PC-3 (cell line): ENCODE results near the gene FAM177A1. TPM values are rescaled to one million over a fixed set of nuclear protein-coding genes. Genes with fewer than 3 reads are reported as not detected.

Experiments
- ATAC-seq: fragments of 200-7000 bp; cut with Tn5 transposase; 2 replicates; pipeline ENCODE4 v1.9.1; 2020; ENCODE audit warnings: mild to moderate bottlenecking, moderate library complexity
- BruUV-seq: library from RNA; stranded (reverse); fragments of 400-500 nt; replicated peaks from 2 replicates; lab custom pipeline; 2021; lab: Mats Ljungman, UMichigan
- CTCF ChIA-PET: fragments of 300-600 bp; sonication (Branson Sonifier 250); formaldehyde crosslinking; loops from one replicate; lab custom pipeline; 2022; ENCODE audit warnings: antibody characterized with exemption; lab: Charles Lee
- POLR2A ChIA-PET: fragments of 300-600 bp; sonication (Branson Sonifier 250); formaldehyde crosslinking; loops from one replicate; lab custom pipeline; 2022; ENCODE audit warnings: antibody characterized with exemption; ENCODE audit not compliant: unreplicated experiment; lab: Charles Lee
- DNase-seq: peaks from one replicate; pipeline ENCODE4 v3.0.0-alpha.2; 2015
- H2AFZ ChIP-seq: fragments of 300-600 bp; sonication (generic); 2 replicates; pipeline ENCODE4 v1.6.0; 2016; ENCODE audit warnings: antibody characterized with exemption, low read length
- H3F3A ChIP-seq: fragments of 300-600 bp; sonication (generic); one replicate; pipeline ENCODE4 v1.6.0; 2017; ENCODE audit warnings: antibody characterized with exemption, low read length, control low read depth, mild to moderate bottlenecking; ENCODE audit not compliant: unreplicated experiment
- H3K27ac ChIP-seq: fragments of 300-600 bp; sonication (generic); 2 replicates; pipeline ENCODE4 v1.5.1; 2016; ENCODE audit warnings: mild to moderate bottlenecking, low read length
- H3K27me3 ChIP-seq: fragments of 300-600 bp; sonication (generic); 2 replicates; pipeline ENCODE4 v1.6.1; 2016; ENCODE audit warnings: low read length, mixed read lengths
- H3K36me3 ChIP-seq: fragments of 300-600 bp; sonication (generic); 2 replicates; pipeline ENCODE4 v1.6.1; 2016; ENCODE audit warnings: low read depth, mixed run types, low read length, mixed read lengths
- H3K4me1 ChIP-seq: fragments of 300-600 bp; sonication (generic); 2 replicates; pipeline ENCODE4 v1.5.1; 2016; ENCODE audit warnings: low read length; ENCODE audit not compliant: insufficient read depth
- H3K4me2 ChIP-seq: fragments of 300-600 bp; sonication (generic); 2 replicates; pipeline ENCODE4 v1.6.0; 2016; ENCODE audit warnings: low read length
- H3K4me3 ChIP-seq: fragments of 300-600 bp; sonication (generic); 2 replicates; pipeline ENCODE4 v1.5.1; 2016; ENCODE audit warnings: mild to moderate bottlenecking, low read length, mixed read lengths
- H3K79me2 ChIP-seq: fragments of 300-600 bp; sonication (generic); 2 replicates; pipeline ENCODE4 v1.6.1; 2017; ENCODE audit warnings: low read length, mixed read lengths
- H3K9ac ChIP-seq: fragments of 300-600 bp; sonication (generic); 2 replicates; pipeline ENCODE4 v1.6.0; 2016; ENCODE audit warnings: mild to moderate bottlenecking, low read length
- H3K9me2 ChIP-seq: fragments of 300-600 bp; sonication (generic); replicated peaks from 2 replicates; pipeline ENCODE4 v1.6.1; 2016; ENCODE audit warnings: mixed run types, low read length, mixed read lengths
- H3K9me3 ChIP-seq: fragments of 300-600 bp; sonication (generic); 2 replicates; pipeline ENCODE4 v1.6.1; 2016; ENCODE audit warnings: low read length, mixed read lengths
- H4K20me1 ChIP-seq: fragments of 300-600 bp; sonication (generic); 2 replicates; pipeline ENCODE4 v1.6.1; 2016; ENCODE audit warnings: low read length, mixed read lengths
- EZH2 ChIP-seq: fragments of 300-600 bp; sonication (generic); IDR thresholded peaks from one replicate; pipeline ENCODE4 v1.6.1; 2017; ENCODE audit warnings: antibody characterized with exemption, mild to moderate bottlenecking, low read length; ENCODE audit not compliant: unreplicated experiment
- EZH2phosphoT487 ChIP-seq: fragments of 300-600 bp; sonication (generic); IDR thresholded peaks from 2 replicates; pipeline ENCODE4 v1.6.1; 2018; ENCODE audit warnings: mild to moderate bottlenecking, antibody characterized with exemption, low read length, borderline replicate concordance
- intact Hi-C: fragments of 100-400 bp; cut with micrococcal nuclease; formaldehyde crosslinking; loops from 2 replicates; pipeline ENCODE4 v1.9.0; 2023
- total RNA-seq: library from RNA; depleted of rRNA; stranded (reverse); fragments of >200 nt; gene quantifications from 2 replicates; pipeline ENCODE4 v1.2.3, GENCODE V29; 2014
- TF ChIP-seq, protein P1 (sequence below): fragments of 300-600 bp; sonication (generic); conservative IDR thresholded peaks from 2 replicates; pipeline ENCODE4 v1.5.1; 2017; ENCODE audit warnings: antibody characterized with exemption, low read depth, mild to moderate bottlenecking, low read length

Gene FAM177A1
- total RNA-seq, 1 experiment from 2014 or later, result 36.2 TPM

DNA sequence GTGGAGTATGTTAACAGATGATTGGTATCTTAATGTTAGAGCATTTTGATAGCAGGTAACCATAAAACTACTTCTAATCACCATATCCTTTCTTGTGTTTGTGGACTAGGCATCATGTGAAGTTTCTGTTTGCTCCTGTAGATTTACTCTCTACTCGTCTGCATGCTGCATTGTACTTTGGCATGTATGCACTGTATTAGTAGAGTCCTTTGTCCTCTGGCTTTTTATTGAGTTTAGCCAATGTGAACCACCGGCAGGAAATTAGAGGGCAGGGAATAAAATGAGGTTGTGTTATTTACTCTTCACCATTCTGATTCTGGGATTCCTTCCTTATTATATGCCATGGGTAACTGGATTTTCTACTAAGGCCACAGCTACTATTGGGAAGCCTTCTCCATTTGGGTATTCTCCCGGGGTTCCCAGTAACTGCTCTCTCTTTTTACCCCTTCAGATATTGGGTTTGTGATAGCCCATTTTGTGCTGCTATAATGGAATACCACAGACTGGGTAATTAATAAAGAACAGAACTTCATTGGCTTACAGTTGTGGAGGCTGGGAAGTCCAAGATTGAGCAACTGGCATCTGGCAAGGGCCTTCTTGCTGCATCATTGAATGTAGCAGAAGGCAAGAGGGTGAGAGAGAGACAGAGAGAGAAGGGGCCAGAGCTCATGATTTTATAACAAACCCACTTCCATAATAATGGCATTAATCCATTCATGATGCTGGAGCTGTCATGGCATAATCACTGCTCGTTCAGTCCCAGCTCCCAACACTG, 22.4 kb downstream of the FAM177A1 start:
- H3F3A ChIP-seq, result no peaks in the 10 kb centered on the region
- no peak overlapping the region for H3K27ac ChIP-seq
- peaks cover 9% of the 10 kb centered on the region; the same call in 1 of the 2 replicates for H3K36me3 ChIP-seq
- CTCF ChIA-PET, result no interaction called here
- H3K4me1 ChIP-seq, result no peaks in the 10 kb centered on the region
- no peak overlapping the region for H3K4me2 ChIP-seq
- DNase-seq (no peak), ATAC-seq (no peak; the same call in 1 of the 2 replicates)
- no peaks in the 10 kb centered on the region for H3K9me3 ChIP-seq
- no peaks in the 10 kb centered on the region for H3K27me3 ChIP-seq
- H3K79me2 ChIP-seq, result no peaks in the 10 kb centered on the region
- POLR2A ChIA-PET, result interaction anchor here (0.6 kb wide), 1 partner anchor 84 kb away, joined by 3 read pairs; no protein-coding TSS in a partner anchor
- TF ChIP-seq, protein P1, sequence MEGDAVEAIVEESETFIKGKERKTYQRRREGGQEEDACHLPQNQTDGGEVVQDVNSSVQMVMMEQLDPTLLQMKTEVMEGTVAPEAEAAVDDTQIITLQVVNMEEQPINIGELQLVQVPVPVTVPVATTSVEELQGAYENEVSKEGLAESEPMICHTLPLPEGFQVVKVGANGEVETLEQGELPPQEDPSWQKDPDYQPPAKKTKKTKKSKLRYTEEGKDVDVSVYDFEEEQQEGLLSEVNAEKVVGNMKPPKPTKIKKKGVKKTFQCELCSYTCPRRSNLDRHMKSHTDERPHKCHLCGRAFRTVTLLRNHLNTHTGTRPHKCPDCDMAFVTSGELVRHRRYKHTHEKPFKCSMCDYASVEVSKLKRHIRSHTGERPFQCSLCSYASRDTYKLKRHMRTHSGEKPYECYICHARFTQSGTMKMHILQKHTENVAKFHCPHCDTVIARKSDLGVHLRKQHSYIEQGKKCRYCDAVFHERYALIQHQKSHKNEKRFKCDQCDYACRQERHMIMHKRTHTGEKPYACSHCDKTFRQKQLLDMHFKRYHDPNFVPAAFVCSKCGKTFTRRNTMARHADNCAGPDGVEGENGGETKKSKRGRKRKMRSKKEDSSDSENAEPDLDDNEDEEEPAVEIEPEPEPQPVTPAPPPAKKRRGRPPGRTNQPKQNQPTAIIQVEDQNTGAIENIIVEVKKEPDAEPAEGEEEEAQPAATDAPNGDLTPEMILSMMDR, result no peak
- no peak for TF ChIP-seq EZH2phosphoT487
- TF ChIP-seq EZH2, result no peak
- H2AFZ ChIP-seq, result no peak overlapping the region
- H4K20me1 ChIP-seq, result no peaks in the 10 kb centered on the region
- H3K9me2 ChIP-seq, result no peaks in the 10 kb centered on the region
- no peak overlapping the region for H3K4me3 ChIP-seq
- intact Hi-C loops, result no loop called here
- H3K9ac ChIP-seq, result no peak overlapping the region
- no TSS peak for BruUV-seq

DNA sequence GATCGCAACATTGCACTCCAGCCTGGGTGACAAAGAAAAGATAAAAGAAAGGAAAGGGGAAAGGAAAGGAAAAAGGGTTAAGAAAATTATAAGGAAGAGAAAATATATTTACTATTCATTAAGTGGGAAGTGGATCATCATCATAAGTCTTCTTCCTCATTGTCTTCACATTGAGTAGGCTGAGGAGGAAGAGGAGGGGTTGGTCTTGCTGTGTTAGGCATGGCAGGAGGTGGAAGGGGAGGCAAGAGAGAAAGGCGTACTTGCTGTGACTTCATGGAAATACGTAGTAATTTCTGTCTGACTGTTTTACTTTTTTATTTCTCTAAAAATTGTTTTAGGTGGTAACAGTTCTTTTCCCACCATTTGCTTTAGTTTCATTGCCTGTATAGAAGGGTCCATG, 26.2 kb downstream of the FAM177A1 start:
- CTCF ChIA-PET, result no interaction called here
- peaks cover 9% of the 10 kb centered on the region for H3K36me3 ChIP-seq
- H3K4me3 ChIP-seq, result no peak overlapping the region
- H3F3A ChIP-seq, result no peaks in the 10 kb centered on the region
- no peaks in the 10 kb centered on the region for H3K9me2 ChIP-seq
- no peak overlapping the region for H3K27ac ChIP-seq
- intact Hi-C loops, result no loop called here
- no peaks in the 10 kb centered on the region for H4K20me1 ChIP-seq
- no peak overlapping the region for H3K9ac ChIP-seq
- ATAC-seq, result no peak
- no peaks in the 10 kb centered on the region for H3K9me3 ChIP-seq
- no peaks in the 10 kb centered on the region for H3K4me1 ChIP-seq
- DNase-seq, result no peak
- H3K79me2 ChIP-seq, result no peaks in the 10 kb centered on the region
- TF ChIP-seq EZH2 (no peak), EZH2phosphoT487 (no peak)
- TF ChIP-seq, protein P1, result no peak
- POLR2A ChIA-PET, result no interaction called here
- H3K4me2 ChIP-seq, result no peak overlapping the region
- BruUV-seq, result no TSS peak
- H3K27me3 ChIP-seq, result no peaks in the 10 kb centered on the region
- no peak overlapping the region for H2AFZ ChIP-seq

DNA sequence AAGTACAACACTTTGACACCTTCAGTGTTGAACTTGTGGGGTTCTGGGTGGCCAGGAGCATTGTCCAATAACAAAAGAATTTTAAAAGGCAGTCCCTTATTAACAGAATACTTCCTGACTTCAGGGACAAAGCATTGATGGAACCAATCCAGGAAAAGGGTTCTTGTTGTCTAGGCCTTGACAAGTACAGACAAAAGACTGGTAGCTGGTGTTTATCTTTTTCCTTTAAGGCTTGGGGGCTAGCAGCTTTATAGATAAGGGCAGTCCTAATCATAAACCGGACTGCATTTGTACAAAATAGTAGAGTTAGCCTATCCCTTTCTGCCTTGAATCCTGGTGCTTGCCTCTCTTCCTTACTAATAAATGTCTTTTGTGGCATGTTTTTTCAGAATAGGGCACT, 27.4 kb downstream of the FAM177A1 start:
- Histone ChIP-seq H3K4me3 (no peak overlapping the region), H3K27me3 (no peaks in the 10 kb centered on the region), H2AFZ (no peak overlapping the region), H3K9me2 (no peaks in the 10 kb centered on the region), H3K27ac (no peak overlapping the region), H3K79me2 (no peaks in the 10 kb centered on the region), H3K36me3 (peaks cover 5% of the 10 kb centered on the region; the same call in 1 of the 2 replicates), H3K4me1 (no peaks in the 10 kb centered on the region), H3K4me2 (no peak overlapping the region), H3K9ac (no peak overlapping the region), H4K20me1 (no peaks in the 10 kb centered on the region), H3K9me3 (no peaks in the 10 kb centered on the region), H3F3A (no peaks in the 10 kb centered on the region)
- BruUV-seq, result no TSS peak
- intact Hi-C loops, result no loop called here
- ChIA-PET CTCF (interaction anchor here (0.5 kb wide), 1 partner anchor 1532 kb away, joined by 12 read pairs; no protein-coding TSS in a partner anchor), POLR2A (no interaction called here)
- no peak for TF ChIP-seq EZH2phosphoT487
- TF ChIP-seq, protein P1, result no peak
- TF ChIP-seq EZH2, result no peak
- no peak for ATAC-seq
- DNase-seq, result no peak
